Tibial nerve (tissue), 4 donors: Measurements from ENCODE around the gene ECD. TPM values are rescaled to one million over a fixed set of nuclear protein-coding genes. Genes with fewer than 3 reads are reported as not detected.
A peak's percentile ranks its signal among the peaks of the same experiment; 100 is the strongest.

Source experiments
- DNase-seq, 2 donors: peaks; one replicate each; pipeline ENCODE4 v3.0.0-alpha.2; 2019; ENCODE audit warnings: low spot score in 2 of 2
- H3K27ac ChIP-seq, 4 donors: fragments of 200-600 bp; sonication (generic) in 3 of 4; one replicate each; pipeline ENCODE4 v1.5.1; 2017 to 2019; ENCODE audit warnings: mild to moderate bottlenecking in 1 of 4
- H3K27me3 ChIP-seq, 2 donors: fragments of 200-600 bp; sonication (generic) in 1 of 2; one replicate each; pipeline versions ENCODE4 v1.5.1 to v1.6.0; 2017 to 2019
- H3K36me3 ChIP-seq, 3 donors: fragments of 200-600 bp; sonication (generic); one replicate each; pipeline ENCODE4 v1.5.1; 2018 to 2019
- H3K4me1 ChIP-seq, 4 donors: fragments of 200-600 bp; sonication (generic) in 3 of 4; one replicate each; pipeline ENCODE4 v1.5.1; 2017 to 2019
- H3K4me3 ChIP-seq, 4 donors: fragments of 200-600 bp; sonication (generic) in 3 of 4; one replicate each; pipeline ENCODE4 v1.5.1; 2017 to 2019; ENCODE audit warnings: mild to moderate bottlenecking in 1 of 4, moderate library complexity in 1 of 4
- H3K9me3 ChIP-seq, 4 donors: fragments of 200-600 bp; sonication (generic) in 3 of 4; one replicate each; pipeline ENCODE4 v1.5.1; 2017 to 2019
- CTCF ChIP-seq, 5 experiments: fragments of 200-600 bp in 3 of 5; fragments of 450-650 bp in 2 of 5; sonication (generic) in 3 of 5; IDR thresholded peaks; one replicate each; pipeline ENCODE4 v1.5.1; 2016 to 2019; ENCODE audit warnings: antibody characterized with exemption in 5 of 5, mild to moderate bottlenecking in 3 of 5, moderate library complexity in 2 of 5
- EP300 ChIP-seq, 2 donors: sonication (generic); formaldehyde crosslinking; IDR thresholded peaks; one replicate each; pipeline ENCODE4 v1.6.1; 2017; ENCODE audit warnings: antibody characterized with exemption in 2 of 2, mild to moderate bottlenecking in 1 of 2
- POLR2A ChIP-seq, 2 donors: fragments of 450-650 bp; IDR thresholded peaks; one replicate each; pipeline ENCODE4 v1.6.1; 2017; ENCODE audit warnings: antibody characterized with exemption in 2 of 2, mild to moderate bottlenecking in 2 of 2, moderate library complexity in 2 of 2
- WGBS, 2 donors: methylation state at CpG; one replicate each; pipeline ENCODE4 v1.1.5; 2018; 5-methylcytosine and 5-hydroxymethylcytosine counted together
- total RNA-seq, 4 donors: library from RNA; depleted of rRNA; stranded (reverse); fragments of >200 nt; gene quantifications; one replicate each; pipeline ENCODE4 v1.1.0, GENCODE V29; 2016

ECD gene
- 10 to 100 TPM; 28.2 to 40.8 (median 29.7) TPM for total RNA-seq

- peak; percentile 87 to 91 for DNase-seq
- H3K9me3 ChIP-seq = no peaks in the 10 kb centered on the region
- peaks cover 0 to 51% (median 9%) of the 10 kb centered on the region in 4 donors for H3K4me1 ChIP-seq
- H3K4me3 ChIP-seq = peak within 1 kb of the TSS; percentile 63 to 92 (median 82)
- 0 to 1% methylated on average over 48 to 49 of the region's 49 CpGs for WGBS, 2 donors
- TF ChIP-seq CTCF (IDR thresholded peaks at IDR 0.05) = peak in 2 of 5 experiments; percentile 56 to 65
- TF ChIP-seq POLR2A (IDR thresholded peaks at IDR 0.05) = peak; percentile 91 to 96
- TF ChIP-seq EP300 (IDR thresholded peaks at IDR 0.05) = peak; percentile 93 to 99
- H3K27ac ChIP-seq = peak within 1 kb of the TSS; percentile 89 to 98 (median 94)
- H3K36me3 ChIP-seq = peaks cover 0 to 18% (median under 1%) of the 10 kb centered on the region in 3 donors
- H3K27me3 ChIP-seq = no peaks in the 10 kb centered on the region
These were observed at the start of gene ECD, which contains the start of gene FAM149B1 for GRCh38 chr10:73167783-73168464. Gene ECD (minus strand): TSS chr10:73168008. CDS start chr10:73163937, 4,071 bp downstream. Gene FAM149B1 (plus strand): TSS chr10:73168119. CDS start chr10:73168340, 221 bp downstream.

- H3K9me3 ChIP-seq = no peaks in the 10 kb centered on the region
- H3K36me3 ChIP-seq = peaks cover 0 to 46% (median 0%) of the 10 kb centered on the region in 3 donors
- H3K27ac ChIP-seq = no peak overlapping the region
- H3K4me3 ChIP-seq = no peak overlapping the region
- no peak for DNase-seq
- WGBS, 2 donors = 73 to 86% methylated on average over 1 of the region's 1 CpG
- peaks cover 0 to 3% (median 0%) of the 10 kb centered on the region in 4 donors for H3K4me1 ChIP-seq
- TF ChIP-seq POLR2A (IDR thresholded peaks at IDR 0.05) = no peak
- H3K27me3 ChIP-seq = no peaks in the 10 kb centered on the region
These were observed 47.9 kb upstream of the ECD start for GRCh38 chr10:73215749-73216148.

GRCh38 chr10:73211106-73211811 is 43.5 kb upstream of the ECD start:
- H3K9me3 ChIP-seq = no peaks in the 10 kb centered on the region
- no peak for DNase-seq
- H3K27ac ChIP-seq = no peak overlapping the region
- TF ChIP-seq CTCF (IDR thresholded peaks at IDR 0.05) (no peak), EP300 (IDR thresholded peaks at IDR 0.05) (no peak), POLR2A (IDR thresholded peaks at IDR 0.05) (no peak)
- no peaks in the 10 kb centered on the region for H3K4me1 ChIP-seq
- no peak overlapping the region for H3K4me3 ChIP-seq
- H3K36me3 ChIP-seq = peaks cover 0 to 63% (median 2%) of the 10 kb centered on the region in 3 donors
- H3K27me3 ChIP-seq = no peaks in the 10 kb centered on the region
- WGBS, 2 donors = 68 to 81% methylated on average over 4 of the region's 4 CpGs

GRCh38 chr10:73210395-73211105 is 42.7 kb upstream of the ECD start:
- H3K9me3 ChIP-seq = no peaks in the 10 kb centered on the region
- TF ChIP-seq POLR2A (IDR thresholded peaks at IDR 0.05) = no peak
- no peak for TF ChIP-seq EP300 (IDR thresholded peaks at IDR 0.05)
- TF ChIP-seq CTCF (IDR thresholded peaks at IDR 0.05) = no peak
- H3K4me1 ChIP-seq = no peaks in the 10 kb centered on the region
- 98 to 99% methylated on average over 3 of the region's 3 CpGs for WGBS, 2 donors
- no peaks in the 10 kb centered on the region for H3K27me3 ChIP-seq
- no peak for DNase-seq
- H3K27ac ChIP-seq = no peak overlapping the region
- no peak overlapping the region for H3K4me3 ChIP-seq
- H3K36me3 ChIP-seq = peaks cover 0 to 69% (median 2%) of the 10 kb centered on the region in 3 donors

- Histone ChIP-seq H3K36me3 (peaks cover 0 to 69% (median 2%) of the 10 kb centered on the region in 3 donors), H3K4me3 (no peak overlapping the region), H3K27me3 (no peaks in the 10 kb centered on the region), H3K27ac (no peak overlapping the region), H3K9me3 (no peaks in the 10 kb centered on the region), H3K4me1 (no peaks in the 10 kb centered on the region)
- 41 to 47% methylated on average over 1 of the region's 1 CpG for WGBS, 2 donors
- TF ChIP-seq EP300 (IDR thresholded peaks at IDR 0.05) = no peak
- TF ChIP-seq POLR2A (IDR thresholded peaks at IDR 0.05) = no peak
- no peak for TF ChIP-seq CTCF (IDR thresholded peaks at IDR 0.05)
- DNase-seq = no peak
These were observed 41.9 kb upstream of the ECD start for GRCh38 chr10:73209705-73210104.
